GM19438 (cell line): ENCODE data around the gene DCTN1.
"Not testable (repeated sequence)": the region's sequence is repeated elsewhere in the genome, so short reads cannot be mapped to it uniquely, and the experiment has no call there.

Source experiments
- ATAC-seq: cut with Tn5 transposase; IDR thresholded peaks from one replicate; pipeline ENCODE4 v1.9.1; 2021; ENCODE audit warnings: low read depth; ENCODE audit not compliant: unreplicated experiment

Gene DCTN1

DNA sequence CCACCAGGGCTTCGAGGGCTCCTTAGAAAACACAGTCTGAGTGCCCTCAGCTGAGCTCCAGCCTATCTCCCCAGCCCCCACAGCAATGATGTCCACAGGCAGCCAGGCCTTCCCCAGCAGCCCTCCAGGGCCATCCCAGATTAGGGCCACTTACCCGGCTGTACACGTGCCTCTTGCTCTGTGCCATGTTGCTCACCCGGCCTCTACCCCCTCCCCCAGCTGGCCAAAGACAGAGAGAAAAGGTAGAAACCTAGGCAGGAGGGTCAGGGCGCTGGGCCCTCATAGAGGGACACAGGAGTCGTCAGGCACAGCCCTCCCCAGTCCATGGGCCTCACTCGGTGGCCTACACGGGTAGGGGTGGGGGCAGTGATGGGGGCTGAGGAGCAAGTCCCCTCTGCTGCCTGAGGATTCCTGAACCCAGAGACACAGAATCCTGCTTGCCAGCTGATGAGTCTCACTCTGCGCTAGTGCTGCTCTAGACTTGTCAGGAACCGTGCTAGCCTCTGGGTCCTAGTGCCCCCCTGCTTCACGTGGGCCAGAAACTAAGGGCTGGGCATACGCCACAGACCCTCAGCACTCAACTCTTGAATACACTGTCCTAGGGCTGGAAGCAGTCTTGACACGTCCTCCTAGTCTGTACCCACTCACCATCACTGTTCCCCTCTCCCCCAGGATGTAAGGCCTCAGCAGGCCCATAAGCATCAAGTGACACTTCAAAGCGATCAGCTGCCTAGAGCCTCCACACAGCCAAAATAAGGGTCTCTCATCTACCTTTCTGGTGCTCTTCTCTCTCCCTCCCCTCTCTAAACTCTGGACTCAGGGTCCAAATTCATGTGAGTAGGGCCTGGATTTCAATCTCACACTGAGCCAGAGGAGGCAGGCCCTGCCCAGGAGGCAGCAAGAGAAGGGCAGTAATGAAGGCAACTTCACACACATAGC lies at the start of gene DCTN1:
Gene DCTN1 (minus strand): TSS at position 461 of the 939 bp plus-strand sequence. CDS start 274 bp downstream, at position 187.
- ATAC-seq = no peak

DNA sequence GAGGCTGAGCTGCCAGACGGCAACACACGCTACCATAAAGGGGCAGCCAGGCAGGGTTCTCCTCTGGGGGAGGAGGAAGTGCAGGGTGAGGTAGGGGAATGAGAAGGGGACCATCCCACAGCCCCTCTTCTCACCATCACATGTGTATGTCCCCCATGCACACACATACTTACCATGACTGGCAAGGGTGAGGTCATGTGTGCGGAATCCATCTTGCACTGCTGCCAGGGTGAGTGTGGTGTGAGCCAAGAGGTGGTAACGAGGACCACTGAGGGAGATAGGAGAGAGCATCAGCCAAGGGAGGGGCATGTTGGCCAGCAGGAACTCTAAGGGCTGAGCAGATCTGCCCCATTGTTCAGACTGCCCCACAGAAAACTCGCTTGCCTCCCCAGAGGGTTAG lies 48.6 kb upstream of the DCTN1 start:
- ATAC-seq = no peak

DNA sequence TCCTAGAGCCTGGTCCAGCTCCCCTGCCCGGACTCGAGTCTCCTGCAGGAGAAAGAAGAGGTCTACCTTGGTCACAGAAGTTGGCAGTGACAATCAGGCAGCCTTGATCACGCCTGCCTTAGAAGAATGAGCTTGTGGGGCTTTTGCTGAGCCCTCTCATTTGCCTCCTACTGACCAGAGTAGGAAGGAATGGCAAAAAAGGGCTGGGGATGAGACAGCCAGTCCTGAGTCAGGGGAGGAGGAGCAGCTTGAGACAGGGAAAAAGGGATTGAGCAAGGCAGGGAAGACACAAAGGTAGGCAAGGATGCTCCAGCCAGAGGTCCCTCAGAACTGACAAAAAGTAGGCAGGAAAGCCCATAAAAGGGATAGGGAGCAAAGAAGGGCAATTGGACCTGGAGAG lies 47.4 kb upstream of the DCTN1 start:
- no peak for ATAC-seq

DNA sequence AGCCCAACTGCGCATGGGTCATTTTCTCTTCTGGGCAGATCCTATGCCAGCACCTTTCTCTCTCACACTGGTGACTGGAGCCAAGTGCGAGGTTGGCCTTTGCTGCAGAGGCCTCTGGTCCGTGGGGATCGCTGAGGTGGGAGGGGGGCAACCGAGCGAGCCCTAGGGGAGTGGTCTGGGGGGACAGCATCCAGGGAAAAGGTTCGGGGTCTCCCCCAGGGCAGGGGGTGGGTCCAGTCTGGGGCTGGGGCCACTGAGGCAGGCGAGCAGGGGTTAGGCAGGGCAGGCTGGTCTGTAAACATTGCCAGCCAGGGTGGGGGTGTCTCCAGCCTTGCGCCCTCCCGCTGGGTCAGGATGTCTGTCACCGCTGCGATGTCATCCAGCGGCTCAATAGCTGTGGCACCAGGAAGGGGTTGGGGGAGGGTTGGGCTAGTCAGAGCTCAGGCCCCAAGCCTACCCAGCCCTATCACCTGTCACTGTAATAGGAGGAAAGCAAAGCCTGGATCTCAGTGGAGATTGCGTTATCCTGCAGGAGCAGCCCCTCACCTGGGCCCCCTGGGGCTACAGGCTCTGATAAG lies 46.2 kb upstream of the DCTN1 start:
- ATAC-seq = no peak

DNA sequence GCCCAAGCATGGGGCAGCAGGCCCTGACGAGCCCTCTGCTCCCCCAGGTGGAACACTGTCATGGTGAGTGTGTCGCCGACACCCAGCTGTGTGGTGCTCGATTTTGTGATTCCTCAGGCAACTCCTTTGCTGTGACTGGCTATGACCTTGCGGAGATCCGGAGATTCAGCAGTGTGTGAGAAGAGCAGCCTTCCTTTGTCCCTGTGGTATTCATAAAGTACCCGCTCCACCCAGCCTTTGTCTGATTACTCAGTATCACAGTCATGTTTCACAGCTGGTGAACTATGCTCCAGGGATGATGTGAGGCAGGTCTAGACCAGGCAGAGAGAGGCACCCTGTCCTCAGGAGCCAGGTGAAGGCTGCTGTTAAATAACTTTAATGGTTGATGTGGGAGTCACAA lies 45.4 kb upstream of the DCTN1 start:
- no peak for ATAC-seq

DNA sequence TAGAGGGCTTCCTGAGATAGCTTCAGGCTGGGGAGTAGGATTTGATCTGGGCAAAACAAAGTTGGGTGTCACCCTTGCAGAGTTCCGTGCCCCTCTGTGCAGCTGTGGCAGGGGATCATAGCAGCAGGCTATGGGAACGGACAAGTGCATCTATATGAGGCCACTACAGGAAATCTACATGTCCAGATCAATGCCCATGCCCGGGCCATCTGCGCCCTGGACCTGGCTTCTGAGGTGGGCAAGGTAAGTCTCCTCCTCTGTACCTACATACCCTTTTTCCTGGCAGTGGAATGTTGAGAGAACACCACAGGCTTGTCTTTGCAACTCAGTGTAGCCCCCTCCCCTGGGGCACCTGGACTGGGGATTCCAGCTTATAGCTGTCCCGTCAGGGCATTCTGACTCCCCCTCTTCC lies 44.9 kb upstream of the DCTN1 start:
- ATAC-seq = no peak

DNA sequence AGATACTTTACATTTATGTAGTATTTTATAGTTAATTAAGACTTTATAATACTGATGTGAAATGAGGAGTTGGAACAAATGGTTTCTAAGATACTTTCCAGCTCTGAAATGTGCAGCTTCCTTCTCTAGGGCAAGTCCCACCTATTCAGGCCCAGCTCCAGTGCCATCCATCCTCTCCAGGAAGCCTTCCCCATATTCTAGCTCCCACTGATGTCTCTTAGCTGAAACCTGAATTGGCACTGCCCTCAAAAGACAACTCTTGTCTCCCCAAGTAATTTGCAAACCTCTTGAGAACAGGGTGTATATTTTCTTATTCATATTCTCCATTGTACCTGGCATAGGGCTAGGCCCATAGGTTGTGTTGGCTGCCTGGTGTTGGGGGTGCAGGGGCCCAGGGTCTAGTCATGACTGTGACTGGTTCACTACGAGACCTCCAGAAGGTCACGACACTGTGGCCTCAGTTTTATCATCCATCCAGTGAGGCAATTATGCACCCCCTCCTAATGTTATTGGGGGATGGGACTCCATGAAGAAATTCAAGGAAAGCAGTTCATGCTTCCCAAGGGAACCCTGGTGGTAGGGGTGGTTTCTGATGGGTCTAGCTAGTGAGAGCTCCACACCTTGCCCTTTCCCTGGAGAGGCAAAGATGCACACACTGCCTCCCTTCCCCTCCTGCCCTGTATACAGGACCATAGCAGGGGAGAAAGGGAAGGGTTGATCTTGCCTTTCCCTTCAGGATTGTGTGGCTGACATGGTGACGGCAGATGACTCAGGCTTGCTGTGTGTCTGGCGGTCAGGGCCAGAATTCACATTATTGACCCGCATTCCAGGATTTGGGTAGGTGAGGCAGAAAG lies 44.3 kb upstream of the DCTN1 start:
- ATAC-seq = no peak

DNA sequence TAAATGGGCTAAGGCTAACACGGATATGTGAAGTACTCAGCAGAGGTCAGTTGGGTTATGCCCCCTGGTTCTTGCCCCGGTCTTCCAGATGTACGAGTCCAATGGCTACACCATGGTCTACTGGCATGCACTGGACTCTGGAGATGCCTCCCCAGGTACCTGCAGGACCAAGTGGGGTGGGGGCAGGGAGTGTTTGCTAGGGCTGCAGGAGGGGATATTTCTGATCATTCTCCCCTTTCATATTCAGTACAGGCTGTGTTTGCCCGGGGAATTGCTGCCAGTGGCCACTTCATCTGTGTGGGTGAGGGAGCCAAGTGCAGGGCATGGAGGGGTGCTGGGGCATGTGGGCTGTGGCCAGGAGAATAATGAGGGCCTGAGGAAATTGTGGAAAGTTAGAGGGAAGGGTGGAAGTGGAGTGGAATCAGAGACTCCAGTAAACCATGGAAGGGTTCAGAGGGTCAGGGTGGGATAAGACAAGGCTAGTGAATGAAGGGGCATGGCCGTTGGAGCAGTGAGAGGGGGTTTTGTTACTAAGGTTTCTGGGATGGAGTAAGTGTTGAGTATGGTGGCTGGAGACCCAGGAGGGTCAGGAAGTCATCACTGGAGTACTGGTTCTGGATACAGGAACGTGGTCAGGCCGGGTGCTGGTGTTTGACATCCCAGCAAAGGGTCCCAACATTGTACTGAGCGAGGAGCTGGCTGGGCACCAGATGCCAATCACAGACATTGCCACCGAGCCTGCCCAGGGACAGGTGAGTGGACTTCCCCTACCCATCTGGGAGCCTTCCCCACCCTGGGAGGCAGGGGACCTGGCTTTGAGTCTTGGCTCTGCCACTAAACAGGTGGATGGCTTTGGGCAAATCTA lies 43.4 kb upstream of the DCTN1 start:
- no peak for ATAC-seq

DNA sequence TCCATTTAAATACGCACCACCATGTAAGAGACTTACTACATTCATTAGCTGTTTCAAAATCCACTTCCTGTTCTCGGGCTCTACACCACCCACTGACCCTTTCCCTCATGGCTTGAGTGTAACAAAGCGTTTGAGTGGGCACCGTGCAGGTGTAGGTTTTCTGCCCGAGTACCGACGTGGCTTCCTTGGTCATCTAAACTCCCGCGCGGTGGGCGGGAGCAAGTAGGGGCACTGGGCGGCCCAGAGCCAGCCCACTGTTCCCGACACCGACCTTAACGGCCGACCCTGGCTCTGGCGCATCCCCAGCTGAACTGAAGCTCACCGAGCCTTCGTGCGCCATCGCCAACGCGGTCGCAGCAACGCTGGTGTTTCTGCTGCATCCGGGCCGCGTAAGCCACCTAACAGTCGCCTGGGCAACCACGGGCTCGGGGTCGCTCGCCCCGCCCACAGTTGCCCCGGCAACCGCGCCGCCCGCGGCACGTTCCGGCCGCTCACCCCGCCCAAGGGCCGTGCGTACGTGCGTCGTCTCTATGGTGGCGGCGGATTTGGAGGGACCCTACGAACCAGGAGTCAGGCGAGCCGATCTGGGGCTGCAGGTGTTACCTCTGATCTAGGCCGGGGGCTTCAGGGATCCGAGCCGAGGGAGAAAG lies 41.2 kb upstream of the DCTN1 start, which contains the start of the genes C2orf81 and WDR54:
Gene C2orf81 (minus strand): TSS at position 399 of the 650 bp plus-strand sequence. CDS start 59 bp downstream, at position 340.
Gene WDR54 (plus strand): TSS at position 510 of the 650 bp plus-strand sequence. CDS start 424 bp downstream, outside the sequence.
- peak; percentile 93 for ATAC-seq

DNA sequence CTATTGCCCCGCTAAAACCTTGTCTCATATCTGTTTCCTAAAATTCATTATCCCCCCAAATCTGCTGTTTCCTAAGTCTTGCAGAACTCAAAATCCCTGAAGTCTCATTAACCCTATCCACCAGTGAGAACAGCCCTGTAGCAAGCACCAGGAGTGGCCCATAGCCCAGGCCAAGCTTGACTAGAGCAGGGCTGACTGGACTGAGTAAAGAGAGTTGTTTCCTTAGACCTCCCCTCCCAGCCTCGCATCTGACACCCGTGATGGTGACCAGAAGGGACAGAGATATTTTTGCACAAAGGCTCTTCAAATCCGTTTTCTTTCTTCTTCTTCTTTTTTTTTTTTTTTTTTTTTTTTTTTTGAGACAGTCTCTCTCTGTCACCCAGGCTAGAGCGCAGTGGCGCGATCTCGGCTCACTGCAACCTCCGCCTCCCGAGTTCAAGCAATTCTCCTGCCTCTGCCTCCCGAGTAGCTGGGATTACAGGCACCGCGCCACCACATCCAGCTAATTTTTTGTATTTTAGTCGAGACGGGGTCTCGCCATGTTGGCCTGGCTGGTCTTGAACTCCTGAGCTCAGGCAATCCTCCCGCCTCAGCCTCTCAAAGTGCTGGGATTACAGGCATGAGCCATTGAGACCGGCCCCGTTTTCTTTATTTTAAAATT lies 40.5 kb upstream of the DCTN1 start:
- not testable (repeated sequence) for ATAC-seq

DNA sequence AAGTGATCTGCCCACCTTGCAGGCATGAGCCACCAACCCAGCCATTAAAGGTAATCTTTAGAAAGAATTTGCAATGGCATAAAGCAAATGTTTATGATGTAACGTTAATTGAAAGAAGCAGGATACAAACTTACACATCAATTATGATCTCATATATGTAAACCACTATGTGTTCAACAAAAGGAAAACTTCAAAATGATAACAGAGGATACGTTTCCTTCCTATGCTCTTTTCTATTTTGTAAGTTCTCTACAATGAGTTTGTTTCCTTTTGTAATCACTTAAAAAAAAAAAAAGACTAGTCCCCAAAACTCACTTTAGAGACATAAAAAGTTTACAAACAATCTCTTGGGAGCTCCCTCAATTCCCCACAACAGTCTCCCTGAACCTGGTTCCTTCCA lies 39.9 kb upstream of the DCTN1 start:
- no peak for ATAC-seq

DNA sequence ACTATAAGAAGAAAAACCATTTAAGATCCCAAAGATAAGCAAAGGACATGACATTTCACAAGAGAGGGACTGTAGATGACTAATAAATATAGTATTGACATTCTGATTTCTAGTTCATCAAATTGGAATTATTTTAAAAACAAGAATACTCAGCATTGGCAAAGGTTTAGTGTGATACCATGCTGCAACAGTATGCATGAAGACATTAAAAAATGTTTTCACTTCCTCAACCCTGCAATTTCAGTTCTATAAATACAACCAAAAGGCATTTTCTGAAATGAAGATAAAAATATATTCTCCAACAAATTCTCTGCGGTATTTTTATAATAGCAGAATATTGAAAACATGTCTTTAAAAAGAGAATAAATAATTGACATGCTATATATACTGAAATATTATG lies 39.2 kb upstream of the DCTN1 start:
- no peak for ATAC-seq

DNA sequence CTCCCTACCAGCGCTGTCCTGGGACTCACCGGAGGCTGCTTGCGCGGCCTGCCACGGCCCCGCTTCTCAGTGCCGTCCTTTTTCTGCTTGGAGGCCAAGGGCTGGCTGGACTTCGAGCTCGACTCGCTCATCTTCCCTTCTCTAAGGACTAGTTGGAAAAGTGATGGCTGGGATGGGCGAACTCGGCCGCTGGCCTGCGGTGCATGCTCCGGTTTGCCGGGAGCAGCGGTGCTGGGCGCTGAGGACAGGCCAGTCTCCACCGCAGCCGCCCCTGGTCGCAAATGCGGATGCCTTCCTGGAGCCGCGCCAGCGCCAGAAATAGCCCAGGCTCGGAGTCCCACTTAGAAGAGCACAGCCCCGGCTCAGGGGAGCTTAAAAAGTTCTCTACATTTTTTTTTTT lies 38.2 kb upstream of the DCTN1 start:
- ATAC-seq = no peak

DNA sequence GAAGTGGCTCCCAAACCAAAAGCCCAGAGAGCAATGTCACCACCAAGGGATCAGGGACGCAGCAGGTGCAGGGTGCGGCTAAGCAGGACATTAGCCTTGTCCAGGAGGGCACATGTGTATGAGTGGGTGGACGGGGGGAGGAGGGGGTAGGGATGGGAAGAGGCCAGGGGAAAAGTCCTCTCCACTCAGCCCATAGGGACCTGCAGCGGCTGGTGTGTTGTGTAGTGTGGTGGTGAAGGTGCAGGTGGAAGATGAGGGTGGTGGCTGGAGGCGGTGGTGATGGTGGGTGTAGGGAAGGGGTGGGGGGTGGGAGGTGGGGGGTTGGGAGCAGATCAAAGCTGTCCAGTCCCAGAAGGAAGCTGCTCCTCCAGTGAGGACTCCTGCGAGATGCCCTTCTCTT lies 37.7 kb upstream of the DCTN1 start:
- no peak for ATAC-seq

DNA sequence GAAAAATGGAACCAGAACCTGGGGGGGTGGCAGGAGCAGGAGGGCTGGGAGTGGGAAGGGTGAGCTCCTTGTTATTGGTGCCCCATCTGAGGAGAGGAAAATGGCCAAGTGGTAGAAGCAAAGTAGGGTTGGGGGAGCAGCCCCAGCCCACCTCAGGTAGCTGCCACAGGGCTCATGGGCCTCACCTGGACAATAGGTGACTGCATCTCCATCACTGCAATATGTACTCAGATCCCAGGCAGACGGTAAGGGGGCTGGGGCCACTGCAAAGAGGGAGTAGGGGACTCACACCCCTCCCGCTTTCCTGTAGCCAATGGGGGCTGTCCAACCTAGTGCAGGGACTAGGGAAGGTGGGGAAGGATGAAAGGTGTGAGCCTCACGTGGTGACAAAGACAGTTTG lies 37.1 kb upstream of the DCTN1 start:
- ATAC-seq = no peak

DNA sequence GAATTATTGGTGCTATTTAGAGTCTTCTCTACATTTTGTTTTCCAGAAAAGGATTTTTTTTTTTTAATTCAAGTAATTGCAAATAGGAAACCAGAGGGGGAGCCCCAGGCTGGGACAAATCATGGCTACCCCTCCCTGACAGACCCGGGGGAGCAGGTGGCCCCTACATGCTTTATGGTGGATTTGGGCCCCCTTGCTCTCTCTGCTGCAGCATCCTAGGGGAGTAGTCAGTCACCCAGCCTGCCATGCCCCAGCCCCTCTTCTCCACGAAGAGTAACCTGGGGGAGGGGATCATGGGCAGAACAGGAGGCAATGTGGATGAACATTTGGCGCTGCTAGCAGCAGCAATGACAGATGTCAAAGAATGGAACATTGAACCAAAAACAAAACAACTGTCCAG lies 36.7 kb upstream of the DCTN1 start:
- ATAC-seq = no peak

DNA sequence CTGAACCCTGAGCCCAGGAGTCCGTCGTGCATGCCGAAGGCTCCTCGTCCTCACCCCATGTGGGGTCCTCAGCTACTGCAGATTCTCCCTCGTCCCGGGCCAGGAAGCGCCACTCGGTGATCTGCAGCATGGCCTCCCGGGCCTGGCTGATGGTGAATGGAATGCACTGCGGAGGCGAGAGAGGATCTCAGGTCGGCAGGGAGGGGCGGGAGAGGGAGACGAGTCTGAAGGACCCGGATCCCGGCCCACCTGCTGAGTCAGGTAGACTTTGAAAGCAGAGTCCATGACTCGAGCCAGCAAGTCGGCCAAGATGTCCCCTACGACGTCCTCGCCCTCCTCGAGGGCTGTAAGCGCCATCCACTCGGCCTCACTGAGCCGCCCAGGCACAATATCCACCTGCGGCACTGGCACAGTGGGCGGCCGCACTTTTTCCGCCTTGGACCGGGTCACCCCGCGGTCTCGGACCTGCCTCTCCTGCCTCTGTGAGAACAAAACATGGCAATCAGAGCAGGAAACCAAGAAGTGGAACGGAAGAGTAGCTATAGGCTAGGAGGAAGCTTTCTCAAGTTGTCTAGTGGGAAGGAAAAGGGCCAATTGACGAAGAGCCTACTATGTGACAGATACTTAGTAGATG lies 35.8 kb upstream of the DCTN1 start:
- ATAC-seq = no peak
